Eye (tissue), 1 donor: ENCODE results near the gene BABAM2.
"Not testable (repeated sequence)": the region's sequence is repeated elsewhere in the genome, so short reads cannot be mapped to it uniquely, and the experiment has no call there.

Source experiments
- DNase-seq: peaks from one replicate; pipeline ENCODE4 v3.0.0-alpha.2; 2015

The BABAM2 gene

GRCh38 chr2:27954221-27954673 is 63.7 kb downstream of the BABAM2 start:
- no peak for DNase-seq

- peak; percentile 27 for DNase-seq
Measured at GRCh38 chr2:27954771-27955383, 64.3 kb downstream of the BABAM2 start.

- no peak for DNase-seq
Measured at GRCh38 chr2:27955384-27956161, 65.0 kb downstream of the BABAM2 start.

- DNase-seq: no peak
Measured at GRCh38 chr2:27956888-27957287, 66.4 kb downstream of the BABAM2 start.

- DNase-seq: no peak
Measured at GRCh38 chr2:27958711-27959378, 68.3 kb downstream of the BABAM2 start.

- DNase-seq: peak; percentile 46
Measured at GRCh38 chr2:27959496-27959895, 69.0 kb downstream of the BABAM2 start.

GRCh38 chr2:27960237-27960912 is 69.8 kb downstream of the BABAM2 start:
- DNase-seq: peak; percentile 49

- no peak for DNase-seq
Measured at GRCh38 chr2:27962006-27962405, 71.5 kb downstream of the BABAM2 start.

GRCh38 chr2:27963472-27963871 is 72.9 kb downstream of the BABAM2 start:
- DNase-seq: no peak

GRCh38 chr2:27964067-27964466 is 73.5 kb downstream of the BABAM2 start:
- no peak for DNase-seq

- no peak for DNase-seq
Measured at GRCh38 chr2:27965841-27966240, 75.3 kb downstream of the BABAM2 start.

- DNase-seq: no peak
Measured at GRCh38 chr2:27966466-27966865, 75.9 kb downstream of the BABAM2 start.

GRCh38 chr2:27967076-27967475 is 76.5 kb downstream of the BABAM2 start:
- no peak for DNase-seq

GRCh38 chr2:27968045-27968444 is 77.5 kb downstream of the BABAM2 start:
- DNase-seq: not testable (repeated sequence)

GRCh38 chr2:27968957-27969356 is 78.4 kb downstream of the BABAM2 start:
- DNase-seq: not testable (repeated sequence)

GRCh38 chr2:27972311-27972710 is 81.8 kb downstream of the BABAM2 start:
- no peak for DNase-seq

- DNase-seq: no peak
Measured at GRCh38 chr2:27973592-27973991, 83.1 kb downstream of the BABAM2 start.

GRCh38 chr2:27976308-27976707 is 85.8 kb downstream of the BABAM2 start:
- DNase-seq: no peak

GRCh38 chr2:27977731-27978312 is 87.3 kb downstream of the BABAM2 start:
- DNase-seq: no peak

- DNase-seq: not testable (repeated sequence)
Measured at GRCh38 chr2:27978761-27979160, 88.2 kb downstream of the BABAM2 start.

- no peak for DNase-seq
Measured at GRCh38 chr2:27980242-27980641, 89.7 kb downstream of the BABAM2 start.

GRCh38 chr2:27984153-27984552 is 93.6 kb downstream of the BABAM2 start:
- DNase-seq: no peak

GRCh38 chr2:27988306-27988705 is 97.8 kb downstream of the BABAM2 start:
- no peak for DNase-seq
